ENCODE data around the gene LPCAT3. TPM values are rescaled to one million over a fixed set of nuclear protein-coding genes. Genes with fewer than 3 reads are reported as not detected.

LPCAT3 gene
- total and polyA plus RNA-seq, 4 donors, result 41.9 to 96.5 (median 77.0) TPM

DNA sequence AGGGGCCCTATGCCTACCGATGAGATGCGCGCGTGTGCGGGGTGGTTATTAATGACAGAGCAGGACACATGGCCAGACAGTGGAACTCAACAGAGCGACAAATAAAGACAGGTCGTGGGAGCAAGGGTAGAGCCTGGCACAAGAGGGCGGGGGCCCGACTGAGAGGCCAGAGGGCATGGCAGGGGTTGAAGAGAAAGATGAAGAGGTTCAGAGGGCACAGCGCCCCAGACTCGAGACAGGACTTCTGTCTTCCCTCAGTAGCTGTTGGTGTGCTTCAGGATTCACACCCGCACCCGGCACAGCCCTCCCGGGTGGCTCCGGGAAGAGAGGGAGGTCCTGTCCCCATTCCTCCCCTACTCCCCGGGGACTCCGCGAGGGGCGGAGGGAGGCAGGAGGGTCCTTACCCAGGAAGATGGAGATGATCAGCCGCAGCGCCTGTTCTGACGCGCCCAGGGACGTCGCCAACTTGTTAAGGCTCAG lies 366 bp downstream of the LPCAT3 start:
- Histone ChIP-seq H3K9me3 (ENCODE audit: control insufficient read depth in 4 of 4, low read length in 3 of 4) (no peaks in the 10 kb centered on the region), H3K36me3 (ENCODE audit: control insufficient read depth in 4 of 4, insufficient read depth in 3 of 4, low read depth in 1 of 4, low read length in 3 of 4) (peaks cover 3 to 10% (median 6%) of the 10 kb centered on the region in 4 donors), H3K27me3 (ENCODE audit: control insufficient read depth in 4 of 4, insufficient read depth in 4 of 4, low read length in 3 of 4) (no peaks in the 10 kb centered on the region), H3K4me3 (ENCODE audit: low read depth in 1 of 3, low read length in 3 of 3) (peak overlapping the region; percentile 91 to 97 (median 93)), H3K27ac (ENCODE audit: low read depth in 1 of 2, low read length in 2 of 2) (peak overlapping the region; percentile 94 to 97), H3K4me1 (ENCODE audit: control insufficient read depth in 4 of 4, insufficient read depth in 4 of 4, low read length in 3 of 4) (peaks cover 11 to 44% (median 28%) of the 10 kb centered on the region in 4 donors), H3K9ac (ENCODE audit: low read depth in 1 of 2, low read length in 2 of 2) (peak overlapping the region; percentile 63 to 86)
- no peak for DNase-seq (ENCODE audit: low spot score)
- TF ChIP-seq TAF1 (conservative IDR thresholded peaks at IDR 0.05), result no peak
- no peak for TF ChIP-seq HNF4G (IDR thresholded peaks at IDR 0.05)
- TF ChIP-seq GABPA (IDR thresholded peaks at IDR 0.05 in 1 of 2, conservative IDR thresholded peaks at IDR 0.05 in 1 of 2), result no peak
- no peak for TF ChIP-seq SP1 (IDR thresholded peaks at IDR 0.05)
- no peak for TF ChIP-seq YY1 (IDR thresholded peaks at IDR 0.05)
- TF ChIP-seq NR2F2 (IDR thresholded peaks at IDR 0.05), result no peak
- TF ChIP-seq, protein P1, sequence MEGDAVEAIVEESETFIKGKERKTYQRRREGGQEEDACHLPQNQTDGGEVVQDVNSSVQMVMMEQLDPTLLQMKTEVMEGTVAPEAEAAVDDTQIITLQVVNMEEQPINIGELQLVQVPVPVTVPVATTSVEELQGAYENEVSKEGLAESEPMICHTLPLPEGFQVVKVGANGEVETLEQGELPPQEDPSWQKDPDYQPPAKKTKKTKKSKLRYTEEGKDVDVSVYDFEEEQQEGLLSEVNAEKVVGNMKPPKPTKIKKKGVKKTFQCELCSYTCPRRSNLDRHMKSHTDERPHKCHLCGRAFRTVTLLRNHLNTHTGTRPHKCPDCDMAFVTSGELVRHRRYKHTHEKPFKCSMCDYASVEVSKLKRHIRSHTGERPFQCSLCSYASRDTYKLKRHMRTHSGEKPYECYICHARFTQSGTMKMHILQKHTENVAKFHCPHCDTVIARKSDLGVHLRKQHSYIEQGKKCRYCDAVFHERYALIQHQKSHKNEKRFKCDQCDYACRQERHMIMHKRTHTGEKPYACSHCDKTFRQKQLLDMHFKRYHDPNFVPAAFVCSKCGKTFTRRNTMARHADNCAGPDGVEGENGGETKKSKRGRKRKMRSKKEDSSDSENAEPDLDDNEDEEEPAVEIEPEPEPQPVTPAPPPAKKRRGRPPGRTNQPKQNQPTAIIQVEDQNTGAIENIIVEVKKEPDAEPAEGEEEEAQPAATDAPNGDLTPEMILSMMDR (IDR thresholded peaks at IDR 0.05; ENCODE audit: low read depth, low read length, missing input control), result no peak
- TF ChIP-seq, protein P2, sequence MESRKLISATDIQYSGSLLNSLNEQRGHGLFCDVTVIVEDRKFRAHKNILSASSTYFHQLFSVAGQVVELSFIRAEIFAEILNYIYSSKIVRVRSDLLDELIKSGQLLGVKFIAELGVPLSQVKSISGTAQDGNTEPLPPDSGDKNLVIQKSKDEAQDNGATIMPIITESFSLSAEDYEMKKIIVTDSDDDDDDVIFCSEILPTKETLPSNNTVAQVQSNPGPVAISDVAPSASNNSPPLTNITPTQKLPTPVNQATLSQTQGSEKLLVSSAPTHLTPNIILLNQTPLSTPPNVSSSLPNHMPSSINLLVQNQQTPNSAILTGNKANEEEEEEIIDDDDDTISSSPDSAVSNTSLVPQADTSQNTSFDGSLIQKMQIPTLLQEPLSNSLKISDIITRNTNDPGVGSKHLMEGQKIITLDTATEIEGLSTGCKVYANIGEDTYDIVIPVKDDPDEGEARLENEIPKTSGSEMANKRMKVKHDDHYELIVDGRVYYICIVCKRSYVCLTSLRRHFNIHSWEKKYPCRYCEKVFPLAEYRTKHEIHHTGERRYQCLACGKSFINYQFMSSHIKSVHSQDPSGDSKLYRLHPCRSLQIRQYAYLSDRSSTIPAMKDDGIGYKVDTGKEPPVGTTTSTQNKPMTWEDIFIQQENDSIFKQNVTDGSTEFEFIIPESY (IDR thresholded peaks at IDR 0.05), result no peak
- TF ChIP-seq RXRA (IDR thresholded peaks at IDR 0.05), result no peak
- WGBS, result under 1% methylated on average over 25 of the region's 25 CpGs

DNA sequence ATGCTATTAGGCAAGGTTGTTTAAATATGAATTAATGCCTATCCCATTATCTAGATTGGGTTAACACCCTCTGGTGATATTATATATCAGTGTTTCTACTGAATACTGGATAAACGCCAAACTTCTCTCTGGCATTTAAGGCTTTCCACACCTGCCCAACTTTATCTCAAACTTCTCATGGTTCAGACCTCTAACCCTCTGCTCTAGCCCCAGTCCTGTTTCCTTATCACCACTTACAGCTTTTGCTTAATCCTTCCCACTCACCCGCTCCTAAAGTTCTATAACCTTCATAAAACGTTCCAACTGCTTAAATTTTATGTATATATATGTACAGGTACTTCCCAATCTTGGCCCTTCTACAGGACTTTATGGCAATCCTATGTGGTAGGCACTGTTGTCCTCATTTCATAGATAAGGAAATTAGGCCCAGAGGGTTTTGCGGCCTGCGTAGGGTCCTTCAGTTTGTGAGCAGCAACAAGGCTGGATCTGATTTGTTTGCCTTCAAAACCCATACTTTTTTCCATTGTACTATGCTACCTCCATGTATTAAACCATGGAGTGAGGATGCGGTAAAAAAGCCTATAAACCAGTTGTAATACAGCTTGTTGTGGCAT lies 1.2 kb downstream of the LPCAT3 start:
- peak overlapping the region; percentile 91 to 97 (median 93) for H3K4me3 ChIP-seq (ENCODE audit: low read depth in 1 of 3, low read length in 3 of 3)
- H3K9ac ChIP-seq (ENCODE audit: low read depth in 1 of 2, low read length in 2 of 2), result peak overlapping the region; percentile 63 to 86
- H3K4me1 ChIP-seq (ENCODE audit: control insufficient read depth in 4 of 4, insufficient read depth in 4 of 4, low read length in 3 of 4), result peaks cover 11 to 44% (median 30%) of the 10 kb centered on the region in 4 donors
- peaks cover 3 to 10% (median 6%) of the 10 kb centered on the region in 4 donors for H3K36me3 ChIP-seq (ENCODE audit: control insufficient read depth in 4 of 4, insufficient read depth in 3 of 4, low read depth in 1 of 4, low read length in 3 of 4)
- H3K9me3 ChIP-seq (ENCODE audit: control insufficient read depth in 4 of 4, low read length in 3 of 4), result no peaks in the 10 kb centered on the region
- WGBS, result 31% methylated on average over 6 of the region's 6 CpGs
- no peak for TF ChIP-seq JUND (IDR thresholded peaks at IDR 0.05)
- TF ChIP-seq HNF4A (conservative IDR thresholded peaks at IDR 0.05), result no peak
- TF ChIP-seq, protein P3, sequence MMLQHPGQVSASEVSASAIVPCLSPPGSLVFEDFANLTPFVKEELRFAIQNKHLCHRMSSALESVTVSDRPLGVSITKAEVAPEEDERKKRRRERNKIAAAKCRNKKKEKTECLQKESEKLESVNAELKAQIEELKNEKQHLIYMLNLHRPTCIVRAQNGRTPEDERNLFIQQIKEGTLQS (IDR thresholded peaks at IDR 0.05), result no peak
- TF ChIP-seq NR2F2 (IDR thresholded peaks at IDR 0.05), result no peak
- TF ChIP-seq FOXA2 (IDR thresholded peaks at IDR 0.05), result no peak
- TF ChIP-seq RAD21 (IDR thresholded peaks at IDR 0.05), result no peak
- TF ChIP-seq, protein P2 (IDR thresholded peaks at IDR 0.05), result no peak
- TF ChIP-seq EGR1 (IDR thresholded peaks at IDR 0.05; ENCODE audit: low read depth in 2 of 2), result no peak
- no peak for TF ChIP-seq RXRA (IDR thresholded peaks at IDR 0.05)
- no peaks in the 10 kb centered on the region for H3K27me3 ChIP-seq (ENCODE audit: control insufficient read depth in 4 of 4, insufficient read depth in 4 of 4, low read length in 3 of 4)
- H3K27ac ChIP-seq (ENCODE audit: low read depth in 1 of 2, low read length in 2 of 2), result peak overlapping the region; percentile 94 to 97
- DNase-seq (ENCODE audit: low spot score), result no peak

All from liver (tissue), 9 donors.